ENCODE results near the gene ZRANB1. TPM values are rescaled to one million over a fixed set of nuclear protein-coding genes. Genes with fewer than 3 reads are reported as not detected.
A peak's percentile ranks its signal among the peaks of the same experiment; 100 is the strongest.

ZRANB1 gene
- total RNA-seq, 1 donor from 2014 or later: 21.8 TPM

DNA sequence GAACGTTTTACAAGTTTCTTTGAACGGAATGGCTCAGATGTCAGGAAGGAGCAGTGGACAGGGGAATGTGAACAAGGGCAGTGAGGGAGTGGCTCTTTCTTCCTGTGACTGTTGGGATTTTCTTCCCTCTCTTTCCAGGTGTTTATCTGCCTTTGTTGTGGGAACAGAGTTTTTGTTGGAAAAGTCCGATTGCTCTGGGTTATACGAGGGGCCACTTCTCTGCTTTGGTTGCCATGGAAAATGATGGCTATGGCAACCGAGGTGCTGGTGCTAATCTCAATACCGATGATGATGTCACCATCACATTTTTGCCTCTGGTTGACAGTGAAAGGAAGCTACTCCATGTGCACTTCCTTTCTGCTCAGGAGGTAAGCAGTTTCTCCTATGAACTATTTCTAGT, 41.4 kb downstream of the ZRANB1 start:
- Histone ChIP-seq H3K9ac (no peak overlapping the region), H4K20me1 (ENCODE audit: low read depth) (peaks cover 5% of the 10 kb centered on the region), H3K27ac (no peak overlapping the region), H2AFZ (replicated peaks) (no peak overlapping the region), H3K79me2 (ENCODE audit: low read depth) (peaks cover 24% of the 10 kb centered on the region), H3K4me2 (no peak overlapping the region), H3K36me3 (no peaks in the 10 kb centered on the region), H3K4me3 (no peak overlapping the region), H3K4me1 (no peaks in the 10 kb centered on the region), H3K27me3 (no peaks in the 10 kb centered on the region), H3K9me3 (ENCODE audit: low read depth) (no peaks in the 10 kb centered on the region), H3F3A (ENCODE audit: low read depth) (peaks cover 45% of the 10 kb centered on the region)
- H3K36me3 Mint-ChIP-seq: peaks cover 33% of the 10 kb centered on the region
- peak overlapping the region; percentile 55 for H3K27ac Mint-ChIP-seq
- peaks cover 8% of the 10 kb centered on the region for H3K4me1 Mint-ChIP-seq
- H3K4me3 Mint-ChIP-seq: no peak overlapping the region
- no peak for DNase-seq (ENCODE audit: low spot score)
- H3K27me3 Mint-ChIP-seq (ENCODE audit: insufficient read depth, low read depth): no peaks in the 10 kb centered on the region
- TF ChIP-seq, protein P1, sequence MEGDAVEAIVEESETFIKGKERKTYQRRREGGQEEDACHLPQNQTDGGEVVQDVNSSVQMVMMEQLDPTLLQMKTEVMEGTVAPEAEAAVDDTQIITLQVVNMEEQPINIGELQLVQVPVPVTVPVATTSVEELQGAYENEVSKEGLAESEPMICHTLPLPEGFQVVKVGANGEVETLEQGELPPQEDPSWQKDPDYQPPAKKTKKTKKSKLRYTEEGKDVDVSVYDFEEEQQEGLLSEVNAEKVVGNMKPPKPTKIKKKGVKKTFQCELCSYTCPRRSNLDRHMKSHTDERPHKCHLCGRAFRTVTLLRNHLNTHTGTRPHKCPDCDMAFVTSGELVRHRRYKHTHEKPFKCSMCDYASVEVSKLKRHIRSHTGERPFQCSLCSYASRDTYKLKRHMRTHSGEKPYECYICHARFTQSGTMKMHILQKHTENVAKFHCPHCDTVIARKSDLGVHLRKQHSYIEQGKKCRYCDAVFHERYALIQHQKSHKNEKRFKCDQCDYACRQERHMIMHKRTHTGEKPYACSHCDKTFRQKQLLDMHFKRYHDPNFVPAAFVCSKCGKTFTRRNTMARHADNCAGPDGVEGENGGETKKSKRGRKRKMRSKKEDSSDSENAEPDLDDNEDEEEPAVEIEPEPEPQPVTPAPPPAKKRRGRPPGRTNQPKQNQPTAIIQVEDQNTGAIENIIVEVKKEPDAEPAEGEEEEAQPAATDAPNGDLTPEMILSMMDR (IDR thresholded peaks at IDR 0.05): no peak
- TF ChIP-seq EZH2 (IDR thresholded peaks at IDR 0.05) (no peak), EZH2phosphoT487 (IDR thresholded peaks at IDR 0.05) (no peak)
- H3K9me3 Mint-ChIP-seq: no peaks in the 10 kb centered on the region

DNA sequence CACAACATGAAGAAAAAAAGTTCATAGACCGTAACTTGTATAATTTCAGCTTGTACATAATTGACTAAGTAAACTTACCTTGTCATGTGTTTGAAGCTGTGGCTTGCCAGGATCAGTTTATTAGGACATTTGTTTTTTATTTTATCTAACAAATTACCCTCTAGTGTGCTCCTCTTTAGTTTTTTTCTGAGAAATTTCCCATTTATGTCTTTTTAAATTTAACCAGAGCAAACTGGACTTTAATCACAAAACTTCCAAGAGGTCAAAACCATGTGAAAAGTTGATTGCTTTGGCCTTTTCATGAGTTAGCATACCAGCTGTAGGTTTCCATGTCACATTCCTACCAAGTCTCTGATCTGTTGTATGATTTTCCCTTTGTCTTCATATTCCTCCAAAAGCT, 42.5 kb downstream of the ZRANB1 start:
- no peak overlapping the region for H2AFZ ChIP-seq (replicated peaks)
- H3K79me2 ChIP-seq (ENCODE audit: low read depth): peaks cover 17% of the 10 kb centered on the region
- H3K4me1 Mint-ChIP-seq: peaks cover 8% of the 10 kb centered on the region
- H3K27me3 Mint-ChIP-seq (ENCODE audit: insufficient read depth, low read depth): no peaks in the 10 kb centered on the region
- no peaks in the 10 kb centered on the region for H3K9me3 Mint-ChIP-seq
- H3K27me3 ChIP-seq: no peaks in the 10 kb centered on the region
- no peaks in the 10 kb centered on the region for H3K36me3 ChIP-seq
- TF ChIP-seq EZH2phosphoT487 (IDR thresholded peaks at IDR 0.05): no peak
- TF ChIP-seq, protein P1 (IDR thresholded peaks at IDR 0.05): no peak
- no peak for TF ChIP-seq EZH2 (IDR thresholded peaks at IDR 0.05)
- H3K27ac Mint-ChIP-seq: no peak overlapping the region
- H3K4me3 Mint-ChIP-seq: no peak overlapping the region
- no peak for DNase-seq (ENCODE audit: low spot score)
- H3K4me2 ChIP-seq: no peak overlapping the region
- H3K4me1 ChIP-seq: no peaks in the 10 kb centered on the region
- H3K9me3 ChIP-seq (ENCODE audit: low read depth): no peaks in the 10 kb centered on the region
- no peak overlapping the region for H3K9ac ChIP-seq
- no peak overlapping the region for H3K4me3 ChIP-seq
- peaks cover 5% of the 10 kb centered on the region for H4K20me1 ChIP-seq (ENCODE audit: low read depth)
- H3K36me3 Mint-ChIP-seq: peaks cover 42% of the 10 kb centered on the region
- H3K27ac ChIP-seq: no peak overlapping the region
- peaks cover 45% of the 10 kb centered on the region for H3F3A ChIP-seq (ENCODE audit: low read depth)

DNA sequence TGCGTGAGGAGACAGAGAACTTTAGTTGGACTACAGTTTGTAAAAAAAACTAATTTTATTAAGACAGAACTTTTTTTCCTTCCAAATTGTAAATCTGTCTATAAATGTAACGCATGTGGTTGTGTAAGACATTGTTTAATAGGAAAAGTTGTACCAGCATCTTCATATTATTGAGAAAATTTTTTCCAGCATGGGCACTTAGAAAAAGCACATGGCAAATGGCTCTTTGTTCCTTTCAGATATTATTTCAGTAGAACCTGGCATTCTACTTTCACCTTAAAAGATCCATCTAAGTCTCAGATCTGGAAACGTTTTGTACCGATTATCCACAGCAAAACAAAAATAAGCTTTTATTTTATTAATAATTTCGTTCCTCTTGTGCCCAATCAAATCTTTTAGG, 43.2 kb downstream of the ZRANB1 start:
- Mint-ChIP-seq H3K36me3 (peaks cover 45% of the 10 kb centered on the region), H3K4me1 (peaks cover 8% of the 10 kb centered on the region), H3K4me3 (no peak overlapping the region), H3K9me3 (no peaks in the 10 kb centered on the region), H3K27me3 (ENCODE audit: insufficient read depth, low read depth) (no peaks in the 10 kb centered on the region), H3K27ac (no peak overlapping the region)
- Histone ChIP-seq H3K9ac (no peak overlapping the region), H3K9me3 (ENCODE audit: low read depth) (no peaks in the 10 kb centered on the region), H3K27me3 (no peaks in the 10 kb centered on the region), H3K27ac (peak overlapping the region; percentile 46), H2AFZ (replicated peaks) (no peak overlapping the region), H3K79me2 (ENCODE audit: low read depth) (peaks cover 10% of the 10 kb centered on the region), H3K4me2 (no peak overlapping the region), H3K4me3 (no peak overlapping the region), H3K4me1 (no peaks in the 10 kb centered on the region), H3F3A (ENCODE audit: low read depth) (peaks cover 45% of the 10 kb centered on the region), H3K36me3 (no peaks in the 10 kb centered on the region), H4K20me1 (ENCODE audit: low read depth) (peaks cover 5% of the 10 kb centered on the region)
- DNase-seq (ENCODE audit: low spot score): no peak
- TF ChIP-seq, protein P1 (IDR thresholded peaks at IDR 0.05): no peak
- TF ChIP-seq EZH2 (IDR thresholded peaks at IDR 0.05): no peak
- no peak for TF ChIP-seq EZH2phosphoT487 (IDR thresholded peaks at IDR 0.05)

Data from neural progenitor cell (in vitro differentiated cells).